22Rv1 (cell line): ENCODE results near the gene FHIT.

Experiments
- H3K27ac ChIP-seq: fragments of 450-650 bp; 2 replicates; pipeline ENCODE4 v1.5.1; 2017
- ZFX ChIP-seq: fragments of 450-650 bp; IDR thresholded peaks from 2 replicates; pipeline ENCODE4 v1.6.1; 2017; ENCODE audit warnings: antibody characterized with exemption, borderline replicate concordance
- TF ChIP-seq, protein P1 (sequence below): fragments of 450-650 bp; IDR thresholded peaks from 2 replicates; pipeline ENCODE4 v1.5.1; 2017; ENCODE audit warnings: mild to moderate bottlenecking

FHIT gene

DNA sequence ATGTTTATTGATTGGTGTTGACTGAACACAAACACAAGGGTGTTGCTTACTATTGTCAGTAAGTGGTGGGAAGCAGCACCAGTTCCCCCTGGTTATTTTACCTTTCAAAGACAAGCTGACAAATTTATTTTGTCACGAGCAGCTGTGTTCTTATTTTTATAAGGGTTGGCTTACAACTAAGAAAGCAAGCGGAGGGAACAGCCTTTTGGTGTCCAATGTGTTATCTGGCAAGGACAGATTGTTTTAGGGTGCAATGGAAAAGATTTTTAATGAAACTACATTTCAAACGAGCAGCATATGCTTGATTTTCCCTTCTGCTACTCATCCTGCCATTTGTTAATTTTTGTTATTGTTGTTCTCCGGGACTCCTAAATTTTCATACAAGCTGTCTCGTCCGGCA lies 1280.9 kb downstream of the FHIT start:
- no peak overlapping the region for H3K27ac ChIP-seq
- no peak for TF ChIP-seq ZFX
- TF ChIP-seq, protein P1, sequence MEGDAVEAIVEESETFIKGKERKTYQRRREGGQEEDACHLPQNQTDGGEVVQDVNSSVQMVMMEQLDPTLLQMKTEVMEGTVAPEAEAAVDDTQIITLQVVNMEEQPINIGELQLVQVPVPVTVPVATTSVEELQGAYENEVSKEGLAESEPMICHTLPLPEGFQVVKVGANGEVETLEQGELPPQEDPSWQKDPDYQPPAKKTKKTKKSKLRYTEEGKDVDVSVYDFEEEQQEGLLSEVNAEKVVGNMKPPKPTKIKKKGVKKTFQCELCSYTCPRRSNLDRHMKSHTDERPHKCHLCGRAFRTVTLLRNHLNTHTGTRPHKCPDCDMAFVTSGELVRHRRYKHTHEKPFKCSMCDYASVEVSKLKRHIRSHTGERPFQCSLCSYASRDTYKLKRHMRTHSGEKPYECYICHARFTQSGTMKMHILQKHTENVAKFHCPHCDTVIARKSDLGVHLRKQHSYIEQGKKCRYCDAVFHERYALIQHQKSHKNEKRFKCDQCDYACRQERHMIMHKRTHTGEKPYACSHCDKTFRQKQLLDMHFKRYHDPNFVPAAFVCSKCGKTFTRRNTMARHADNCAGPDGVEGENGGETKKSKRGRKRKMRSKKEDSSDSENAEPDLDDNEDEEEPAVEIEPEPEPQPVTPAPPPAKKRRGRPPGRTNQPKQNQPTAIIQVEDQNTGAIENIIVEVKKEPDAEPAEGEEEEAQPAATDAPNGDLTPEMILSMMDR: no peak

DNA sequence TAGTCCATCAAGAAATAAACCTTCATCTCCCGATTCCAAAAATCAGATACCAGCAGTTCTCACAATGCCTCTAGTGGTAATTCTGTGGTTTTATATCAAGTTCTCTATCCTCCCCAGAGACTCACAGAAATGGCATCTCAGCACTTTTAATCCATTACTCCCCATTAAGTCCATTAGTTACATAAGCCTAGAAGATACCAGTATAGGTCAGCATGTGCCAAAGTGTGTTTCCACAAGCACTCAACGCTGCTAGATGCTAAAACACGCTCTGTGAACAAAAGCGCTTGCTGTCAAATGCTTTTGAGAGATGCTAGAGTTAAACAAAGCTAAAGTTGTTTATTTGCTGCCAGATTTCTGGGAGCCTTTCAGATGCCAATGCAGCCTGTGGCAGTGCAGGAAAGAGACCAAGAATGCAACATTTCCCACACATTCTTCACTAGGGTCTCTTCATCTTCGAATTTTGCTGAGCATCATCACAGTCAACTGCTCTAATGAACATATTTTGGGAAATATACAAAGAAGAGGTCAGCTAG lies 1282.7 kb downstream of the FHIT start:
- TF ChIP-seq, protein P1: no peak
- no peak for TF ChIP-seq ZFX
- H3K27ac ChIP-seq: no peak overlapping the region

DNA sequence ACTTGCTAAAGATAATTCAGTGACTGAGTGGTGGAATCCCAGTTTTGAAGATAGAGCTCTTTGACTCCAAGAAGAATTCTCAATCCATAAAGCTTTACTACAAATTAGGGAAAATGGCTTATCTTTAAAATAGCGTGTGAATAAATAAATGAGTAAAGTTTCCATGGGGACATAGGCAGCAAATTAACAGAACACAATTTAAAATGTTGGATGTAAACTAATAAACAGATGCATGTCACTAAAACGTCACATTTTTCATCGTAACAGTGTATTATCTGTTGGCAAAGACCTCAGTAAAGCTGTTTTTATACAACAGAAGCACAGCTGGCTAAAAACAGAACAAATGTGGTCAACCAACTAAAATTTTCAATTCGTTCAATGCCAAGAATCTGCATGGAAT lies 1287.6 kb downstream of the FHIT start:
- TF ChIP-seq, protein P1: no peak
- no peak for TF ChIP-seq ZFX
- no peak overlapping the region for H3K27ac ChIP-seq

DNA sequence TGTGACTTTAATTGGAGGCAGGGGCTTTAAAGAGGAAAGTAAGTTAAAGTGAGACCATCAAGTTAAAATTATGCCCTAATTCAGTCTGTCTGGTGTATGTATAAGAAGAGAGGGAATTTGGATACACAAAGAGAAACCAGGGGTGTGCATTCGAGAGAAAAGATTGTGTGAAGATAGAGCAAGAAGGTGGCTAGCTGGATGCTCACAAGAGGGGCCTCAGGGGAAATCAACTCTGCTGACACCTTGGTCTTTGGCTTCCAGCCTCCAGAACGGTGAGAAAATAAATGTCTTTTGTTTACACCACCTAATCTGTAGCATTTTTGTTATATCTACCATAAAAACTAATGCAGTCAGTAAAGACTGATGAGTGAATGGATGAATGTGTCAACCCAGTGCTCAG lies 1294.1 kb downstream of the FHIT start:
- TF ChIP-seq ZFX: no peak
- TF ChIP-seq, protein P1: no peak
- H3K27ac ChIP-seq: no peak overlapping the region

DNA sequence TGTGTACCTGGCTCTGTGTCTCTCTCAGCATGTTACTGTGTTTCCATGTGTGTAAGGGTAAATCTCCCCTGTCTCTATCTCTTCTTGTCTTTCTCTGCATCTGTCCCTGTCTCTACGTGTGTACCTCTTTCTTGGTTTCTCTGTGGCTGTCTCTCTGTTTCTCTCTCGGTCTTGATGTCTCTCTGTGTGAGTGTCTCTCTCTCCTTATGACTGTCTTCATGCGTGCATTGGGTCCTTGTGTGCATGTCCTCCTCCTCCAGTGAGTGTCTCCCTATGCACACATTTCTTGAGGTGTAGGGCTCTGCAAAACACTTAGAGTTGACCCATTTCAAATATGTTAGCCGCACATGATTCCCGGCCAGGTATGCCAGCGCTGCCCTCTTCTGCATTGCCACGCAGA lies 1298.1 kb downstream of the FHIT start:
- H3K27ac ChIP-seq: no peak overlapping the region
- TF ChIP-seq ZFX: no peak
- TF ChIP-seq, protein P1: no peak

DNA sequence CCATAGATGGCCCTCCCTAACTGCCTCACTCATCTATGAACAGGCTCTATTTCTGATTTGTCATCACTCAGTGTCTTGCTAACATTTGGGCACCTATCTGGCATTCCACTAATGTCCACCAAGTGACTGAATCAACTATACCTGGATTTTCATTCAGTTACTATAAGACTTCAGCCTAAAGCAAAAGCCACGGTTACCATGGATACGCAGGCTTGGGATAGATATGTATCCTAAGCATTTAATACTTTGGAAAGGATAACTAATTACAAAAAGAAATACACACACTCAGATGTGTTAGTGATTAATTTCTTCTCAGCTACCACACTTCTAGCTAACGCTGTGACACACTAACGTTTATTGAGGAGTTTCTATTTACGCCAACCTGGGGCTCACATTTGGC lies 1301.9 kb downstream of the FHIT start:
- no peak for TF ChIP-seq ZFX
- TF ChIP-seq, protein P1: no peak
- H3K27ac ChIP-seq: no peak overlapping the region

DNA sequence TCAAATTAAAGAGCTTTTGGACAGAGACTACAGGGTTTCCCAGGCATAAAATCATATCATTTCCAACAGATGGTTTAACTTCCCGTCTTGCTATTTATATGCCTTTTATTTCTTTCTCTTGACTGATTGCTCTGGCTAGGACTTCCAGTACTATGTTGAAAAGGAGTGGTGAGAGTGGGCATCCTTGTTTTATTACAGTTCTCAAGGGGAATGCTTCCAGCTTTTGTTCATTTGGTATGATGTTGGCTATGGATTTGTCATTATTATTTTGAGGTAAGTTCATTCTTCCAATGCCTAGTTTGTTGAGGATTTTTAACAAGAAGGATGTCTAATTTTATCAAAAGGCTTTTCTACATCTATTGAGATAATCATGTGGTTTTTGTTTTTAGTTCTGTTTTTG lies 1304.9 kb downstream of the FHIT start:
- TF ChIP-seq ZFX: no peak
- TF ChIP-seq, protein P1: no peak
- H3K27ac ChIP-seq: no peak overlapping the region
